Heart right ventricle (tissue), 16 donors: ENCODE data around the gene RBFOX2. TPM values are rescaled to one million over a fixed set of nuclear protein-coding genes. Genes with fewer than 3 reads are reported as not detected.

ENCODE experiments used
- ATAC-seq, 8 donors: fragments of 200-7000 bp; cut with Tn5 transposase; one replicate each; pipeline ENCODE4 v1.9.1; 2020; ENCODE audit warnings: mild to moderate bottlenecking in 8 of 8, moderate library complexity in 8 of 8, moderate number of reproducible peaks in 1 of 8
- DNase-seq, 2 donors: peaks; one replicate each; pipeline ENCODE4 v3.0.0-alpha.2; 2020
- H3K27ac ChIP-seq, 10 donors: fragments of 200-600 bp; sonication (generic) in 2 of 10; one replicate each; pipeline versions ENCODE4 v1.5.0 to v1.8.0; 2020 to 2022; ENCODE audit warnings: mild to moderate bottlenecking in 3 of 10
- H3K27me3 ChIP-seq, 7 donors: fragments of 200-600 bp; one replicate each; pipeline ENCODE4 v1.8.0; 2021 to 2022; ENCODE audit warnings: mild to moderate bottlenecking in 2 of 7
- H3K36me3 ChIP-seq, 9 donors: fragments of 200-600 bp; sonication (generic) in 1 of 9; one replicate each; pipeline versions ENCODE4 v1.5.0 to v1.8.0; 2020 to 2022; ENCODE audit warnings: mild to moderate bottlenecking in 2 of 9
- H3K4me1 ChIP-seq, 9 donors: fragments of 200-600 bp; sonication (generic) in 1 of 9; one replicate each; pipeline versions ENCODE4 v1.5.0 to v1.8.0; 2020 to 2022; ENCODE audit warnings: mild to moderate bottlenecking in 4 of 9
- H3K4me3 ChIP-seq, 10 donors: fragments of 200-600 bp; sonication (generic) in 2 of 10; one replicate each; pipeline versions ENCODE4 v1.5.0 to v1.8.0; 2020 to 2022; ENCODE audit warnings: mild to moderate bottlenecking in 7 of 10, moderate library complexity in 2 of 10
- H3K9me3 ChIP-seq, 11 donors: fragments of 200-600 bp in 10 of 11; sonication (generic) in 2 of 11; one replicate each; pipeline versions ENCODE4 v1.5.0 to v1.8.0; 2013 to 2022; ENCODE audit warnings: mild to moderate bottlenecking in 2 of 11, control low read depth in 1 of 11, moderate library complexity in 1 of 11
- WGBS, 2 donors: extraction: QIAGEN DNeasy Blood & Tissue Kit; methylation state at CpG; one replicate each; pipeline ENCODE4 v1.1.7; 2013; ENCODE audit warnings: inconsistent platforms in 1 of 2; 5-methylcytosine and 5-hydroxymethylcytosine counted together
- intact Hi-C, 10 donors: fragments of 100-400 bp; cut with DNase I; formaldehyde crosslinking; loops; one replicate each; pipeline versions ENCODE4 v1.11.1 to v1.14.2; 2022
- polyA plus RNA-seq, 2 donors: library from polyadenylated mRNA; stranded (reverse); fragments of 200-250 nt; gene quantifications; one replicate each; pipeline ENCODE4 v1.2.3, GENCODE V29; 2013
- total RNA-seq, 10 donors: library from RNA; stranded (reverse); fragmentation: NEBNext Ultra II Directional in 3 of 10; extraction: Animal tissue kit (Norgen Biotek cat#: 25700) in 3 of 10; gene quantifications; one replicate each; pipeline versions ENCODE4 v1.2.1 to v1.2.4, GENCODE V29; 2021 to 2023
- TF ChIP-seq, protein P1 (sequence below), 9 donors: fragments of 200-600 bp; sonication (generic) in 2 of 9; IDR thresholded peaks; one replicate each; pipeline versions ENCODE4 v1.5.0 to v1.8.0; 2021 to 2022; ENCODE audit warnings: antibody characterized with exemption in 9 of 9, mild to moderate bottlenecking in 5 of 9, moderate library complexity in 1 of 9
- donor health status: Arrhythmogenic right ventricular cardiomyopathy.
- donor health status: ischemic (EF 13 %, LVEDD 7.1; RV severe dilation, severe dysfunction).
- donor health status: healthy with polysubstance abuse.
- donor health status: DM: no; HTN: yes; CAD: no.
- donor health status: DM: no; HTN: no; CAD: no.
- donor health status: ischemic (EF 25% LVEDD 6.9; RV normal size, moderate dysfunction).
- donor health status: ischemic (EF 25% LVEDD 5.7; RV mildly dilated, moderate dysfunction).
- donor health status: healthy.
- donor health status: DM: yes; HTN: yes; CAD: no.
- donor health status: Ischemic cardiomyopathy.
- donor health status: ischemic (EF 35%, LVEDD 5.7; RV mildly dilated, moderate dysfunction).
- donor health status: nonischemic (EF 11% LVEDD 7.7; RV severe dilation, severe dysfunction).
- donor health status: DM: yes; HTN: yes; CAD: no.
- donor health status: PGD.
- donor health status: ischemic (EF 29% LVEDD 5.4; RV normal size, mild dysfunction).
- donor health status: nonischemic (EF 23%, LVEDD 6.1; RV moderate dilation, normal function).

RBFOX2 gene
- total and polyA plus RNA-seq, 12 donors: 18.0 to 105 (median 90.4) TPM

DNA sequence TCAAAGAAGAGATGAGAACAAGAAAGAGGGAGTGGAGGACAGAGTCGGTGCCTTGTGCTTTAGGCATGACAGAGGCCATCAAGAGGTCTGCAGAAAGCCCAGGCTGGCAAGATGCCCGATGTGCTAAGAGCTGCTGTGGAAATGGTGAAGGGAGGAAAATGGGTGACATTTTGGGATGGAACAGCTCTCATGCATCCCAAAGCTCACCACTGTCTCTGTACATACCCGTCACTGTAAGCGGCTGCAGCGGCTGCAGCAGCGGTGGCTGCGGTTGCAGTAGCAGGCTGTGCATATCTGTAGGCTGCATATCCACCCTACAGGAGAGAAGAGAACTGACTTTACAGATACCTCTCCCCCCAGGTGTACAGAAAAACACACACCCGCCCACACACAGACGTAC, 282.4 kb downstream of the RBFOX2 start:
- peak in 1 of 2 donors; percentile 48 for DNase-seq
- 78 to 87% methylated on average over 9 of the region's 9 CpGs for WGBS, 2 donors

DNA sequence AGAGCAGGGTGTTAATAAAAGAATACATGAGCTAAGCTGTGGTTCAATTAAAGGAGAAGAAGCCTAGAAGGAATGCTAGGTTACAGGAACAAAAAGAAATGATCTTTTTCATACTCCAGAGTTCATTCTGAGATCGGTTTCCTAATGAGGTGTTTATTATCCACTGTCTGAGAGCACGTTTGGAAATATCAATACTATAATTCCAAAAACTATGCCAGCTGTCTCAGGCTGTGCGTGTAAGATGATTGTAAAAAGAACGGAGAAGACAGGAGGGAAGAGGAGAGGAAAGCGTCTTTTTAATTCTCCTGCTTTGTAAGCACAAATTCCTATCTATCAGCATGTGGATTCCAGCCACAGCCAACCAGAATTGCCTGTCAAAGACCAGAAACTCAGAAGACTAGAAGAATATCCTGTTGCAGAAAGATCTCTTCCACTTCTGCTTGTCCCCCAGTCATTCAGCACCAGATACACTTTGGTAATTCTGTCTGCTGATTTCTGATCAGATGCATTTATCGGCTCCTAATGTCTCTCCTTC, 285.2 kb downstream of the RBFOX2 start:
- TF ChIP-seq, protein P1, sequence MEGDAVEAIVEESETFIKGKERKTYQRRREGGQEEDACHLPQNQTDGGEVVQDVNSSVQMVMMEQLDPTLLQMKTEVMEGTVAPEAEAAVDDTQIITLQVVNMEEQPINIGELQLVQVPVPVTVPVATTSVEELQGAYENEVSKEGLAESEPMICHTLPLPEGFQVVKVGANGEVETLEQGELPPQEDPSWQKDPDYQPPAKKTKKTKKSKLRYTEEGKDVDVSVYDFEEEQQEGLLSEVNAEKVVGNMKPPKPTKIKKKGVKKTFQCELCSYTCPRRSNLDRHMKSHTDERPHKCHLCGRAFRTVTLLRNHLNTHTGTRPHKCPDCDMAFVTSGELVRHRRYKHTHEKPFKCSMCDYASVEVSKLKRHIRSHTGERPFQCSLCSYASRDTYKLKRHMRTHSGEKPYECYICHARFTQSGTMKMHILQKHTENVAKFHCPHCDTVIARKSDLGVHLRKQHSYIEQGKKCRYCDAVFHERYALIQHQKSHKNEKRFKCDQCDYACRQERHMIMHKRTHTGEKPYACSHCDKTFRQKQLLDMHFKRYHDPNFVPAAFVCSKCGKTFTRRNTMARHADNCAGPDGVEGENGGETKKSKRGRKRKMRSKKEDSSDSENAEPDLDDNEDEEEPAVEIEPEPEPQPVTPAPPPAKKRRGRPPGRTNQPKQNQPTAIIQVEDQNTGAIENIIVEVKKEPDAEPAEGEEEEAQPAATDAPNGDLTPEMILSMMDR (IDR thresholded peaks at IDR 0.05): no peak
- Histone ChIP-seq H3K4me3 (no peak overlapping the region), H3K27me3 (no peaks in the 10 kb centered on the region), H3K9me3 (no peaks in the 10 kb centered on the region), H3K27ac (peak overlapping the region in 8 of 10 donors; percentile 40 to 72 (median 54)), H3K4me1 (peaks cover 0 to 85% (median 52%) of the 10 kb centered on the region in 9 donors), H3K36me3 (peaks cover 0 to 71% (median 14%) of the 10 kb centered on the region in 9 donors)
- DNase-seq (no peak), ATAC-seq (no peak)
- intact Hi-C loops: loop anchor here in 4 of 10 donors (5.0 to 10.0 kb wide), 5 partner anchors 91 to 381 kb away; no protein-coding TSS in a partner anchor
- WGBS, 2 donors: 65 to 68% methylated on average over 6 of the region's 6 CpGs

More for the DNA sequence above, 282.4 kb downstream of the RBFOX2 start:
- H3K4me3 ChIP-seq: no peak overlapping the region
- no peaks in the 10 kb centered on the region for H3K9me3 ChIP-seq
- TF ChIP-seq, protein P1 (IDR thresholded peaks at IDR 0.05): no peak
- H3K27me3 ChIP-seq: no peaks in the 10 kb centered on the region
- peak in 2 of 8 donors; percentile 21 to 63 for ATAC-seq
- H3K36me3 ChIP-seq: peaks cover 0 to 72% (median 14%) of the 10 kb centered on the region in 9 donors
- intact Hi-C loops: loop anchor here in 8 of 10 donors (5.0 to 10.0 kb wide), 8 partner anchors 89 to 379 kb away; no protein-coding TSS in a partner anchor
- H3K4me1 ChIP-seq: peaks cover 0 to 81% (median 54%) of the 10 kb centered on the region in 9 donors
- peak overlapping the region in 1 of 10 donors; percentile 49 for H3K27ac ChIP-seq

DNA sequence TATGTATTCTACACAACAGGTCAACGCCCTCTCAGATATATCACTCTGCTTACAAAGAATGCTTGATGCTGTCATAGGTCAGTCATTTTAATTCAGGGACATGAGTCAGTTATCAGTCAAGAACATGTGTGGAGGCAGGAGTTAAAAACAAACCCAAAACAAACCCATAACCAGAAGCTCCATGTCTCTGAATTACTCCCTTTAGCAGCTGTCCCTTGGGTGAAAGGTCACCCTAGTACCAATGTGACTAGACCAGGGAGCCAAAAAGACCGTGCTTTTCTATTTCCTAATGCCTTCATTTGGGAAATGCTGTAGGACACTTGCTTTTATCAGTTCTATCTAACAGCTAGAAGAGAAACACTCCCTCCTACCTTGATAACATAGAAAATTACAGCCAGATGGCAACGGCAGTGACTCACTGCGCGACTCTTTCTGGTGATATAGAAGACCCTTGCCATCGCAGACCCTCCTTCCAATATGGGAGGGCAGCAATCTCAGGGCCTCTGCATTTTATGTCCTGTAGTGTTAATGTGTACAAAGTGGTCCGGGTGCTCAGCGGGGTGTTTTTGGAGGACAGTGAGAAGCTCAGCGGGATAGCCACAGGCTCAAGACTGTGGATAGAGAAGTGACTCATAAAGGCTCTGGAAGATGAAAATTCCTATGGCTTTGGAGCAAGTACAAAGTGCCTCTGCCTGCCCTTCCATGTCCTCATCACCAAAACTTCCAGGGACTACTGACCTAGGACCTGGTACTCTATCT, 286.1 kb downstream of the RBFOX2 start:
- H3K36me3 ChIP-seq: peaks cover 0 to 78% (median 14%) of the 10 kb centered on the region in 9 donors
- intact Hi-C loops: loop anchor here in 4 of 10 donors (5.0 to 10.0 kb wide), 5 partner anchors 92 to 382 kb away; no protein-coding TSS in a partner anchor
- H3K9me3 ChIP-seq: no peaks in the 10 kb centered on the region
- H3K27me3 ChIP-seq: no peaks in the 10 kb centered on the region
- TF ChIP-seq, protein P1 (IDR thresholded peaks at IDR 0.05): no peak
- peak overlapping the region; percentile 10 to 72 (median 52) for H3K27ac ChIP-seq
- WGBS, 2 donors: 60 to 61% methylated on average over 9 of the region's 9 CpGs
- DNase-seq: peak in 1 of 2 donors; percentile 23
- peaks cover 0 to 80% (median 48%) of the 10 kb centered on the region in 9 donors for H3K4me1 ChIP-seq
- H3K4me3 ChIP-seq: no peak overlapping the region
- peak; percentile 34 to 86 (median 72) for ATAC-seq

DNA sequence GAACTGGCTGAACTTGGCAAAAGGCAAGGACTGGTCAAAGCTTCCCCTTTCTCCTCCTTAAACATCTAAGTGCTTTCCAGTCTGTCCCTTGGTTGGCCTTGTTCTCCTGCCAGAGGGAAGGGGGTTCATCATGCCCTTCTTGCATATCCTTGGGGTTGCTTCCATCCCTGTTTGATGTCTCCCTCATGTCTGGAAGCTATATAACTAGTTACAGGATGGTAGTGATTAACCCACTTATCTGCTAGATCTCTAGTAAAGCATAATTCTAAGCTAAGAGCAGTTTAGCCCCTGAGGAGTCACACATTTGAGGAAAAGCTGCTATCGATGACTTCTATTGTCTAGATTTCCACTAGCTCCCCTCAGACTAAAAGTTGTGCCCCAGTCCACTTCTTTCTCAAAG, 288.0 kb downstream of the RBFOX2 start:
- peaks cover 0 to 61% (median 31%) of the 10 kb centered on the region in 9 donors for H3K4me1 ChIP-seq
- ATAC-seq: no peak

More for the DNA sequence above, 288.0 kb downstream of the RBFOX2 start:
- H3K27me3 ChIP-seq: no peaks in the 10 kb centered on the region
- no peak for DNase-seq
- TF ChIP-seq, protein P1 (IDR thresholded peaks at IDR 0.05): no peak
- intact Hi-C loops: loop anchor here in 4 of 10 donors (5.0 to 10.0 kb wide), 5 partner anchors 94 to 384 kb away; no protein-coding TSS in a partner anchor
- no peaks in the 10 kb centered on the region for H3K9me3 ChIP-seq
- H3K27ac ChIP-seq: no peak overlapping the region
- H3K36me3 ChIP-seq: peaks cover 0 to 64% (median 5%) of the 10 kb centered on the region in 9 donors
- 78 to 91% methylated on average over 1 of the region's 1 CpG for WGBS, 2 donors
- H3K4me3 ChIP-seq: no peak overlapping the region
